Ovary (tissue), 3 donors: ENCODE results near the gene KCNMA1.

Experiments
- CTCF ChIP-seq, 3 donors: fragments of 450-650 bp in 2 of 3; fragments of 200-600 bp in 1 of 3; IDR thresholded peaks; one replicate each; pipeline versions ENCODE4 v1.5.1 to v1.8.0; 2016 to 2022; ENCODE audit warnings: antibody characterized with exemption in 3 of 3, mild to moderate bottlenecking in 1 of 3
- POLR2A ChIP-seq: fragments of 450-650 bp; IDR thresholded peaks from one replicate; pipeline ENCODE4 v1.6.1; 2017; ENCODE audit warnings: antibody characterized with exemption, mild to moderate bottlenecking, moderate library complexity
- donor health status: DM: no; HTN: no; CAD: no.

GRCh38 chr10:77510695-77511094 is 126.9 kb downstream of the KCNMA1 start:
- no peak for TF ChIP-seq CTCF (IDR thresholded peaks at IDR 0.05)
- no peak for TF ChIP-seq POLR2A
